ENCODE data around the gene SLC24A3.

The SLC24A3 gene

GRCh38 chr20:19621072-19621471, 408.6 kb downstream of the SLC24A3 start:
- H3K4me1 ChIP-seq (ENCODE audit: control insufficient read depth, low read length): no peaks in the 10 kb centered on the region

GRCh38 chr20:19624221-19624965, 412.0 kb downstream of the SLC24A3 start:
- Histone ChIP-seq H3K79me2 (ENCODE audit: control insufficient read depth, low read length) (no peaks in the 10 kb centered on the region), H4K20me1 (ENCODE audit: control insufficient read depth, insufficient read depth, low read depth, low read length) (no peaks in the 10 kb centered on the region), H3K27me3 (ENCODE audit: control insufficient read depth, low read length) (no peaks in the 10 kb centered on the region), H3K4me3 (ENCODE audit: low read length) (no peak overlapping the region), H3K9me2 (replicated peaks; ENCODE audit: control insufficient read depth, low read length) (no peaks in the 10 kb centered on the region), H3K27ac (ENCODE audit: low read depth, low read length) (no peak overlapping the region), H3K36me3 (ENCODE audit: control insufficient read depth, low read length) (no peaks in the 10 kb centered on the region), H3F3A (ENCODE audit: control insufficient read depth, insufficient read depth) (no peaks in the 10 kb centered on the region), H3K4me2 (ENCODE audit: low read length) (no peak overlapping the region), H3K4me1 (ENCODE audit: control insufficient read depth, low read length) (no peaks in the 10 kb centered on the region), H3K9me3 (ENCODE audit: control insufficient read depth, insufficient read depth, low read length) (no peaks in the 10 kb centered on the region)
- TF ChIP-seq CTCF (IDR thresholded peaks at IDR 0.05; ENCODE audit: low read depth, low read length, poor library complexity, severe bottlenecking): no peak
- TF ChIP-seq EZH2phosphoT487 (IDR thresholded peaks at IDR 0.05; ENCODE audit: borderline replicate concordance, low read length): no peak

More at GRCh38 chr20:19621072-19621471, 408.6 kb downstream of the SLC24A3 start:
- Histone ChIP-seq H3K9me3 (ENCODE audit: control insufficient read depth, insufficient read depth, low read length) (no peaks in the 10 kb centered on the region), H3K79me2 (ENCODE audit: control insufficient read depth, low read length) (no peaks in the 10 kb centered on the region), H3K36me3 (ENCODE audit: control insufficient read depth, low read length) (no peaks in the 10 kb centered on the region), H3K27ac (ENCODE audit: low read depth, low read length) (no peak overlapping the region), H3K4me3 (ENCODE audit: low read length) (no peak overlapping the region), H3K27me3 (ENCODE audit: control insufficient read depth, low read length) (no peaks in the 10 kb centered on the region), H3F3A (ENCODE audit: control insufficient read depth, insufficient read depth) (no peaks in the 10 kb centered on the region), H4K20me1 (ENCODE audit: control insufficient read depth, insufficient read depth, low read depth, low read length) (no peaks in the 10 kb centered on the region), H3K9me2 (replicated peaks; ENCODE audit: control insufficient read depth, low read length) (no peaks in the 10 kb centered on the region), H3K4me2 (ENCODE audit: low read length) (no peak overlapping the region)
- no peak for TF ChIP-seq EZH2phosphoT487 (IDR thresholded peaks at IDR 0.05; ENCODE audit: borderline replicate concordance, low read length)
- no peak for TF ChIP-seq CTCF (IDR thresholded peaks at IDR 0.05; ENCODE audit: low read depth, low read length, poor library complexity, severe bottlenecking)

GRCh38 chr20:19625426-19625825, 413.0 kb downstream of the SLC24A3 start:
- H4K20me1 ChIP-seq (ENCODE audit: control insufficient read depth, insufficient read depth, low read depth, low read length): no peaks in the 10 kb centered on the region
- no peaks in the 10 kb centered on the region for H3K9me2 ChIP-seq (replicated peaks; ENCODE audit: control insufficient read depth, low read length)
- no peak overlapping the region for H3K4me2 ChIP-seq (ENCODE audit: low read length)
- no peak overlapping the region for H3K27ac ChIP-seq (ENCODE audit: low read depth, low read length)
- TF ChIP-seq EZH2phosphoT487 (IDR thresholded peaks at IDR 0.05; ENCODE audit: borderline replicate concordance, low read length): no peak
- no peak for TF ChIP-seq CTCF (IDR thresholded peaks at IDR 0.05; ENCODE audit: low read depth, low read length, poor library complexity, severe bottlenecking)
- no peak overlapping the region for H3K4me3 ChIP-seq (ENCODE audit: low read length)
- H3K9me3 ChIP-seq (ENCODE audit: control insufficient read depth, insufficient read depth, low read length): no peaks in the 10 kb centered on the region
- no peaks in the 10 kb centered on the region for H3K36me3 ChIP-seq (ENCODE audit: control insufficient read depth, low read length)
- no peaks in the 10 kb centered on the region for H3K27me3 ChIP-seq (ENCODE audit: control insufficient read depth, low read length)
- H3K79me2 ChIP-seq (ENCODE audit: control insufficient read depth, low read length): no peaks in the 10 kb centered on the region
- H3K4me1 ChIP-seq (ENCODE audit: control insufficient read depth, low read length): no peaks in the 10 kb centered on the region
- no peaks in the 10 kb centered on the region for H3F3A ChIP-seq (ENCODE audit: control insufficient read depth, insufficient read depth)

All from DOHH2 (cell line).